ENCODE data around the gene SMIM36. TPM values are rescaled to one million over a fixed set of nuclear protein-coding genes. Genes with fewer than 3 reads are reported as not detected.
A peak's percentile ranks its signal among the peaks of the same experiment; 100 is the strongest.

SMIM36 gene
- total and polyA plus RNA-seq, 10 of the 15 experiments (the other 5 are each of a cell fraction or from before 2014, with no cell fraction given) = not detected

- no peak for TF ChIP-seq ZZZ3 (IDR thresholded peaks at IDR 0.05; ENCODE audit: control insufficient read depth, insufficient read length, low read depth)
- peak; percentile 74; the same call in 1 of the 2 replicates for TF ChIP-seq KDM1A (IDR thresholded peaks at IDR 0.05; ENCODE audit: borderline replicate concordance)
- TF ChIP-seq MEF2A (IDR thresholded peaks at IDR 0.05; ENCODE audit: insufficient read depth, low read depth, low read length) = 0 out of 2 replicates have a peak, but pooled peaks have one; percentile 34
- TF ChIP-seq RELA (IDR thresholded peaks at IDR 0.05; ENCODE audit: borderline replicate concordance, partially characterized antibody) = no peak
- TF ChIP-seq E4F1 (IDR thresholded peaks at IDR 0.05; ENCODE audit: borderline replicate concordance, partially characterized antibody) = no peak
- no peak for TF ChIP-seq STAT1 (conservative IDR thresholded peaks at IDR 0.05)
- TF ChIP-seq TCF3 (IDR thresholded peaks at IDR 0.05; ENCODE audit: borderline replicate concordance, insufficient read depth, low read depth, low read length) = no peak
- no peak for TF ChIP-seq SUPT20H (IDR thresholded peaks at IDR 0.05; ENCODE audit: borderline replicate concordance, control insufficient read depth, low read depth, low read length)
- TF ChIP-seq ATF3 (IDR thresholded peaks at IDR 0.05; ENCODE audit: borderline replicate concordance, extremely low read depth, low read depth, low read length) = no peak
- no peak for TF ChIP-seq GABPA (IDR thresholded peaks at IDR 0.05; ENCODE audit: low read depth)
- no peak for TF ChIP-seq BHLHE40 (IDR thresholded peaks at IDR 0.05; ENCODE audit: borderline replicate concordance in 1 of 2, low read depth in 2 of 2, low read length in 1 of 2)
- no peak for TF ChIP-seq SKIL (IDR thresholded peaks at IDR 0.05; ENCODE audit: low read depth, poor library complexity, severe bottlenecking)
- no peak; the same call in 1 of the 2 replicates for TF ChIP-seq MTA2 (IDR thresholded peaks at IDR 0.05; ENCODE audit: low read depth)
- TF ChIP-seq CUX1 (IDR thresholded peaks at IDR 0.05; ENCODE audit: insufficient replicate concordance, low read depth, low read length) = no peak
- no peak for TF ChIP-seq HDAC2 (IDR thresholded peaks at IDR 0.05)
- TF ChIP-seq LARP7 (IDR thresholded peaks at IDR 0.05) = no peak
- TF ChIP-seq ESRRA (IDR thresholded peaks at IDR 0.05; ENCODE audit: low read length) = no peak
- TF ChIP-seq SMAD5 (IDR thresholded peaks at IDR 0.05; ENCODE audit: low read depth) = no peak
Measured at GRCh38 chr17:55463600-55463999, 47.7 kb downstream of the SMIM36 start (continued).
